BLaER1 (cell line): ENCODE measurements around the gene ATF6B.

Source experiments
- H3K27ac ChIP-seq: shearing (Covaris generic); formaldehyde crosslinking; 2 replicates; pipeline ENCODE4 v1.8.1; 2022
- H3K27me3 ChIP-seq: shearing (Covaris generic); formaldehyde crosslinking; 2 replicates; pipeline ENCODE4 v1.8.1; 2022
- H3K36me3 ChIP-seq: shearing (Covaris generic); formaldehyde crosslinking; 2 replicates; pipeline ENCODE4 v1.8.1; 2022
- H3K4me1 ChIP-seq: shearing (Covaris generic); formaldehyde crosslinking; 2 replicates; pipeline ENCODE4 v1.8.1; 2022
- H3K4me2 ChIP-seq: shearing (Covaris generic); formaldehyde crosslinking; 2 replicates; pipeline ENCODE4 v1.8.1; 2022
- H3K4me3 ChIP-seq: shearing (Covaris generic); formaldehyde crosslinking; 2 replicates; pipeline ENCODE4 v1.8.1; 2022
- H3K9ac ChIP-seq: shearing (Covaris generic); formaldehyde crosslinking; 2 replicates; pipeline ENCODE4 v1.8.1; 2022
- H3K9me3 ChIP-seq: shearing (Covaris generic); formaldehyde crosslinking; 2 replicates; pipeline ENCODE4 v1.8.1; 2022
- H4K20me1 ChIP-seq: shearing (Covaris generic); formaldehyde crosslinking; 2 replicates; pipeline ENCODE4 v1.8.1; 2022
- Cebpa-rat ChIP-seq: shearing (Covaris generic); IDR thresholded peaks from 2 replicates; pipeline ENCODE4 v1.8.1; 2022

ATF6B gene

DNA sequence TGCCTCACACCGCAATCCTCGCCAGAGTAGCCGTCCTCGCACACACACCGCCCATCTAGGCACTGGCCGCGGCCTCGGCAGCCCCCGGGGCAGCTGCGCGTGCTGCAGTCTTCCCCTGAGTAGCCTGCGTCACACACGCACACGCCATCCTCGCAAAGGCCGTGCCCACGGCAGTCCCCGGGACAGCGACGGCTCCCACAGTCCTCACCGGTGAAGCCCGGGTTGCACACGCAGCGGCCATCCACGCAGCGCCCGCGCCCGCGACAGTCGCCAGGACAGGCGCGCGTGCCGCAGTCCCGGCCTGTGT lies 32.0 kb downstream of the ATF6B start:
- H3K4me2 ChIP-seq, result no peak overlapping the region
- H4K20me1 ChIP-seq, result no peaks in the 10 kb centered on the region
- H3K27me3 ChIP-seq, result no peaks in the 10 kb centered on the region
- no peak overlapping the region for H3K9ac ChIP-seq
- H3K4me1 ChIP-seq, result no peaks in the 10 kb centered on the region
- no peaks in the 10 kb centered on the region for H3K9me3 ChIP-seq
- TF ChIP-seq Cebpa-rat, result no peak
- H3K36me3 ChIP-seq, result no peaks in the 10 kb centered on the region
- H3K27ac ChIP-seq, result no peak overlapping the region
- no peak overlapping the region for H3K4me3 ChIP-seq

DNA sequence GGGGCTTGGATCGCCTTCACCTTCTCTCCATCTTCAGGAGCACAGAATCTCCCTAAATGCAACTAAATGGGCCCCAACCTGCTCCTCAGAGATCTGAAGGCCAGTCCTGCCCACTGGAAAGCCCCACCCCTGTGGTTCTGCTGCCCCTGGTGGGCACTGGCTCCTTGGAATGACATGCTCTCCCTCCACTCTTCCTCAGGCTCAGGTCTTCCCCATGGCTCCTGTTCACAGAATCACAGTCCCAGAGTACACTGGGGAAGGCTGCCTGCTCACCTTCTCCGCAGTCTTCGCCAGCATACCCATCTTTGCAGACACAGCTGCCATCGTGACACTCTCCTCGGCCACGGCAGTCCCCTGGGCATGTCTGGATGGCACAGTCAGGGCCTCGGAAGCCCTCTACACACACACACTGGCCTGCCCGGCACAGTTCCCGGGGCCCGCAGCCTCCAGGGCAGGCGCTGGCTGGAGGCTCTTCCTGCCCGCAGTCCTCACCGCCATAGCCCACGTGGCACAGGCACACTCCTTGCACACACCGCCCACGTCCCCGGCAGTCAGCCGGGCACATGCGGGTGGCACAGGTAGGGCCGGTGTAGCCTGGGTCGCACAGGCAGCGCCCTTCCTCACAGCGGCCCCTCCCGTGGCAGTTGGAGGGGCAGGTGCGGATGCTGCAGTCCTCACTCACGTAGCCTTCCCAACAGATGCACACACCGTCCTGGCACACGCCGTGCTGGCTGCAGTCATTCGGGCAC lies 32.5 kb downstream of the ATF6B start:
- no peak overlapping the region for H3K4me3 ChIP-seq
- no peaks in the 10 kb centered on the region for H4K20me1 ChIP-seq
- H3K27ac ChIP-seq, result no peak overlapping the region
- TF ChIP-seq Cebpa-rat, result no peak
- H3K4me1 ChIP-seq, result no peaks in the 10 kb centered on the region
- no peaks in the 10 kb centered on the region for H3K27me3 ChIP-seq
- no peak overlapping the region for H3K4me2 ChIP-seq
- no peaks in the 10 kb centered on the region for H3K36me3 ChIP-seq
- H3K9ac ChIP-seq, result no peak overlapping the region
- H3K9me3 ChIP-seq, result no peaks in the 10 kb centered on the region

DNA sequence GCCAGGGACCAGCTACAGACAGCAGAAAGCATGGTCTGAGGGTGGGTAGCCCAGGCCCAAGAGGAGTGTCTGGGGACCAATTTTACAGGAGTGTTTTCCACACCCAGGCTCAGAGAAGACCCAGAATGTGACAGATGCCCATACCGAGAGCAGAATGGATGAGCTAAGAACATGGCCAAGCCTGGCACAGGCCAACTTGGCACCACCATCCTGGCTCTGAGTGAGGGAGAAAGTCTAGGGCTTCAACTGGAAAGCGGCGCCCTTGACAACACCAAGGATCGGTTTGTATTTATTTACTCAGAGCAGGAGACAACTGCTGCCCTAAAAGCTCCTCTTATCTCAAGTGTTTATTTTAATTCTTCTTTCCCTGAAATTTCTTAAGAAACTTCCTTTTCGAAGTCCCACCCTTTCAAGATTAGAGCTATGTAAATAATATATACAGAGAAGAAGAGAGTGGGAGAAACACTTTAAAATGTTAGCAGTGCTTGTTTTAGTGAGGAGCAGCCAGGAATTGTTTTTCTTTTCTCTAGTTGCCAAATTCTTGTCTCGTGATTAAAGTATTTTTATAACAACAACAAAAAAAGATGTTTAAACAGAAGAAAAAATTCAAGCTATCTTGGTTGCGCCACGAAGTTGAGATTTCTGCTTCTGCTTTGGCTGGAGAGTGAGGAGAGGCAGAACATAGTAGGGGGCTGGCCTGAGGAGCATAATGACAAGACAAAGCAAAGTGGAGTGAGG lies 35.1 kb downstream of the ATF6B start:
- Histone ChIP-seq H3K27ac (no peak overlapping the region), H3K4me2 (no peak overlapping the region), H3K4me1 (no peaks in the 10 kb centered on the region), H3K9me3 (no peaks in the 10 kb centered on the region), H3K27me3 (no peaks in the 10 kb centered on the region), H3K36me3 (no peaks in the 10 kb centered on the region), H3K9ac (no peak overlapping the region), H4K20me1 (no peaks in the 10 kb centered on the region), H3K4me3 (no peak overlapping the region)
- TF ChIP-seq Cebpa-rat, result no peak

DNA sequence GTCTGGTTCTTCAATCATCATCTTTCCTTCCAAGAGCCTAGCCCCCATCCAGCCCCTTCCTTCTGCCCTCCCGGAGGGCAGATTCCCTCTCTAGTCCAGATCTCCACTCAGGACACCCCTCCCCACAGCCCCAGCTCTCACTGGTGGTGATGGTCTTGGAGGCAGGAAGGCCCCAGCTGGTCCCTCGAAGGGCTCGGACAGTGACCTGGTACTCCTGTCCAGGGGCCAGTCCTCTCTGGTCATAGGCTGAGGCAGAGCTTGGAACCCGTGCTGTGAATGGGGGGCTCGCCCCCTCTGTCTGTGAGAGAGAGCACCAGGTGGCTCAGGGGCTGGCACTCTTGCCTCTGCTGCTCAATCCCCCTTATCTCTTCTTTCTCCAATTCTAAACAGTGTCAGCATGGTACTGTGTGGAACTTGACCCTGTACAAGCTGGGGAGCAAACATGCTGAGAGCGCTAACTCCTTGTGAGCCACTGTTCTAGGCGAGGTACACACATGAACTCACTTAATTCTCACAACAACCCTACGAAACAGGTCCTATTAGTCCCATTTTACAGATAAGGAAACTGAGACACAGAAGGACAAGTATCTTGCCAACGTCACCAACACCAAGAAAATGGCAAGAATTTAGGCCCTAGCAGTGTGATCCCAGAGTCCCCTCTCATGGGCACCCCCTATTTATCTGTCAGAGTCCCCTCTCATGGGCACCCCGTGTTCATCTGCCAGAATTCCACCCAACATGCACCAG lies 38.8 kb downstream of the ATF6B start:
- Histone ChIP-seq H4K20me1 (no peaks in the 10 kb centered on the region), H3K27me3 (no peaks in the 10 kb centered on the region), H3K36me3 (no peaks in the 10 kb centered on the region), H3K9ac (no peak overlapping the region), H3K4me2 (no peak overlapping the region), H3K27ac (no peak overlapping the region), H3K4me1 (peaks cover 9% of the 10 kb centered on the region; the same call in 1 of the 2 replicates), H3K4me3 (no peak overlapping the region), H3K9me3 (no peaks in the 10 kb centered on the region)
- no peak for TF ChIP-seq Cebpa-rat

DNA sequence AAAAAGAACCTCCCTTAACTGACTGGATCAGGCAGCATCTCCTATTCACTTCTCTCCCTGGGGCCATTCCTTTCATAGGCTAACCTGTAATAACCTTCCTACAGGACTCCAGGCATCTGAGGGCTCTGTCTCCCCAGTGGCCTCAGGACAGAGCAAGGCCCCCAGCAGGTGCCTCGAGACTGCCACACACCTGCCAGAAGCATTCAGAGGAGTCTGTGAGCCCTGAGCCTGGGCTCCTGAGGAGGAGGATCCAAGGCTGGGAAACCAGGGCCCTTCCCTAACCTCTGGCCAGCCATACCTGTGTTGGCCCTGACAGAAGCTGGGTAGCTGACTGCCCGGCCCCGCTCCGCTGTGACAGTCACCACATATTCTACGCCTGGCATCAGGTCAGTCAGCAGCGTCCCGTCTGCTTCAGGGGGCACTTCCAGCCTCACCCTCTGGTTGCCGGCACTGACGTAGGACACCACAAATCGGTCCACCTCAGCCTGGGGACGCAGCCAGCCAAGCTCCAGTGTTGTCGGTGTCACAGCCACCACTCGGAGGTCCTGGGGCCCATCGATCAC lies 39.5 kb downstream of the ATF6B start:
- Histone ChIP-seq H3K4me1 (peaks cover 9% of the 10 kb centered on the region; the same call in 1 of the 2 replicates), H4K20me1 (no peaks in the 10 kb centered on the region), H3K9ac (no peak overlapping the region), H3K4me2 (no peak overlapping the region), H3K27me3 (no peaks in the 10 kb centered on the region), H3K4me3 (no peak overlapping the region), H3K27ac (no peak overlapping the region), H3K9me3 (no peaks in the 10 kb centered on the region), H3K36me3 (no peaks in the 10 kb centered on the region)
- no peak for TF ChIP-seq Cebpa-rat

DNA sequence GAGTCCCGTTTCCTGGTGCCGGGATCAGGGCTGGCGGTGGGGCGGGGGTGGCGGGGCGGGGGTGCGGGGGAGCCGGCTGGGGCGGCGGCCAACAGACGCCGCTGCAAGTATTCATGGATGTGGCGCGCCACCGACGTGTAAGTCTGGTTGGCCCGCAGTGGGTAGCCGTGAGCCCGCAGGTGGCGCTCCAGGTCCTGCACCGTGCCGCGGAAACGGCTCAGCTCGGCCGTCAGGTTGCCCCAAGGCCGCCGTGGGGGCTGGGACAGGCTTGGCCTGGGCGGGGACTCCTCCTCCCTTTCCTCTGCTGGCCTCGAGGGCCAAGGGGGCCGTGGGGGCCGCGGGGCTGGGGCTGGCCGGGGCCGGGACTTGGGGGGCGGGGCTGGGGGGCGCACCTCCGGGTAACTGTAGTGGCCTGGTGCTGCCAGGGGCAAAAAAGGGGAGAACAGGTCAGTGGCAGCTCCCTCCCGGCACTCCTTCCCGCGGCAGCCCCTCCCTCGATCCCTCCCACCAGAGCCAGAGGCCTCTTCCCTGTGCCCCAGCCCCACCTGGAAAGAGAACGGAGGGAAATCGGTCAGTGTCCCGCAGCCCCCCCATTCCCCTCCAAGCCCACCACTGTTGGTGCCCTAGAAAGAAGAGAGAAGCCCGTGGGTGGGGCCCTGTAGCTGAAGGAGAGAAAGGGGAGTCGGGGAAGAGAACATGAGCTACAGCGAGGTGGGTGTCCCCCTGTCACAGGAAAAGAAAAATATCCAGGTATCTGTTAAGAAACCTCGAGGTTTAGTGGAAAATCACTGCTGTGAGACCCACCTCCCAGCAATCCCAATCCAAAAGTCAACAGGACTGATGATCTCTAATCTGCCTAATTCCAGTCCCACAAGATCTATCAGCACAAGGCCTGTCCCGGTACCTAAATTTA lies 40.2 kb downstream of the ATF6B start:
- H3K27ac ChIP-seq, result no peak overlapping the region
- H3K4me2 ChIP-seq, result peak overlapping the region; percentile 39
- H3K9ac ChIP-seq, result no peak overlapping the region
- no peaks in the 10 kb centered on the region for H3K36me3 ChIP-seq
- TF ChIP-seq Cebpa-rat, result no peak
- peaks cover 9% of the 10 kb centered on the region; the same call in 1 of the 2 replicates for H3K4me1 ChIP-seq
- H3K9me3 ChIP-seq, result no peaks in the 10 kb centered on the region
- H3K27me3 ChIP-seq, result no peaks in the 10 kb centered on the region
- no peak overlapping the region for H3K4me3 ChIP-seq
- no peaks in the 10 kb centered on the region for H4K20me1 ChIP-seq

DNA sequence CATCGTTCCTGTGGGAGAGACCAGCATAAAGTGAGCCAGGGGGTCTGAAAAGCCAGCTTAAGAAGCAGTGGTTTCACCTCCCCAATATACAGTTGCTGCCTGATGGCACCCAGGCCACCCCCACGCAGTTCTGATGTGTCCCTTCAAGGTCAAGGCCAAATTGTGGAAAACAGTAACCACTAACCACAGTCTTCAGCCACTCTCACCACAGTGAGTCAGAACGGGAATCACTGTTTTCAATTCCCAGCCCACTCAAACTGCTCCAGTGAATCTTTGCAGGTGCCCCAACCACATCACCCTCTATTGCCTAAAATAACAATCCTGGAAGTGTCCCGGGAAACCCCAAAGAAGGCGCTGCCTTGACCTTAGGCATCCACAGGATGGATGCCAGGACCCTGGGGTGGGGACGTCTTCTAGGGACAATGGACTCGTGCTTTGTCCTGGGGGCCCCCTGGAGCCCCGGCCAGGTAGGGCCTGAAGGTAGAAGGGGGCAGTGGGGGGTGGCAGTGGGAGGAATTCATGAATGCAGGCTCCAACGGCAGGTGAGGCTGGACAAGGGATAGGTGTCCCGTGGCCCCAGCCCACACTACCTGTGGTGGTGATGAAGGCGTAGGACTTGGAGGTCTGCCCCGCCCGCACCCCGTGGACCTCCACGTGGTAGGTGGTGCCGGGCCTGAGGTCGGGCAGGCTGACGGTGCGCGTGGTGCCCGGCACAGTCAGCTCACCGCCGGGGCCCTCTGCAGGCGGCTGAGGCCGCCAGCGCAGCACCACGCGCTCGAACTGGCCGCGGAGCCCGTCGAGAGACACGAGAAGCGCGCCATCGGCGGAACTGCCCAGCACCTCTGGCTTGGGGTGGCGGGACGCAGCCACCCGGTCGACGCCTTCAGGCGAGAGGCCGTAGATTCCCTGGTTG lies 41.1 kb downstream of the ATF6B start:
- Histone ChIP-seq H3K9me3 (no peaks in the 10 kb centered on the region), H3K9ac (no peak overlapping the region), H3K4me3 (no peak overlapping the region), H3K4me2 (0 out of 2 replicates have a peak overlapping the region, but pooled peaks have one; percentile 14), H3K27ac (no peak overlapping the region), H3K27me3 (no peaks in the 10 kb centered on the region), H4K20me1 (no peaks in the 10 kb centered on the region), H3K36me3 (no peaks in the 10 kb centered on the region), H3K4me1 (peaks cover 9% of the 10 kb centered on the region; the same call in 1 of the 2 replicates)
- TF ChIP-seq Cebpa-rat, result no peak

DNA sequence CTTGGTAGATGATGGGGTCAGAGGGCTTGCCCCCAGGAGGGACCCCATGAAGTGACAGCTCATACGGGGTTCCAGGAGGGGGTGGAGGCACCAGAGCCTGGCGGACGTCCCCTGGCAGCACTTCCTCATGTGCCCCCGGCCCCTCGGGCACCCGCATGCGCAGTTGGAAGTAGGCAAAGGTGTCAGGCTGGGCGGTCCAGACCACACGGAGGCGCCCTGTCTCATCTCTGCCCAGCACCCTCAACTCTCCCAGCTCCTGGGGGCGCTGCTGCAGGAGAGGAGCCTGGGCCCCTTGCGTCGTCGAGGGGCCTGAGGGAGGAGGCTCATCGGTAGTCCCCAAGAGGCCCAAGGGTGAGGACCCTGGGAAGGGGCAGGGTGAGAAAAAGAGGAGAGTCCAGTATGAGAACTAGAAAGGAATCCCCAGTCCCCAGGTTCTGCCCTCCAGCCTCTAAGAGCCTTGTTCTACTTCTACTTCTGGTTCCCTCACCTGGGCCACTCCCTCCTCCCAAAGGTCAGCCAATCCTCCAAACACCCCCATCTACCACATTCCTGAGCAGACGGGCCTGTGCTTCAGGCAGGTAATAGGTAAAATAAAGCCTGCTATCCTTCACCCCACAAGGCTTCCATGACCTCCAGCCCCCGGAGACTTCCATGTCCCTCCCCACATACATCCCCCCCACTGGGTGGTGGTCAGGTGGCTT lies 42.1 kb downstream of the ATF6B start:
- no peaks in the 10 kb centered on the region for H3K9me3 ChIP-seq
- H4K20me1 ChIP-seq, result no peaks in the 10 kb centered on the region
- TF ChIP-seq Cebpa-rat, result no peak
- H3K4me2 ChIP-seq, result no peak overlapping the region
- H3K36me3 ChIP-seq, result no peaks in the 10 kb centered on the region
- H3K9ac ChIP-seq, result no peak overlapping the region
- H3K4me3 ChIP-seq, result no peak overlapping the region
- no peak overlapping the region for H3K27ac ChIP-seq
- H3K27me3 ChIP-seq, result no peaks in the 10 kb centered on the region
- peaks cover 9% of the 10 kb centered on the region; the same call in 1 of the 2 replicates for H3K4me1 ChIP-seq
